ENCODE measurements around the gene ADAMTS19. TPM values are rescaled to one million over a fixed set of nuclear protein-coding genes. Genes with fewer than 3 reads are reported as not detected.

The ADAMTS19 gene
- total and polyA plus RNA-seq, 2 of the 8 experiments (the other 6 are each of a cell fraction or from before 2014, with no cell fraction given), result 17.3 to 28.8 TPM

- FAIRE-seq, result no peak
- 93% methylated on average over 4 of the region's 4 CpGs; no CpG with 5 or more reads in 1 of the 2 experiments for WGBS, 2 experiments (ENCODE audit: extremely low coverage in 1 of 2, insufficient coverage in 1 of 2, insufficient read length in 1 of 2, insufficient replicate concordance in 2 of 2, low coverage in 1 of 2, low lambda C conversion rate in 2 of 2, missing lambda C conversion rate in 1 of 2)
- POLR2A ChIA-PET (ENCODE audit: partially characterized antibody), result no interaction called here
Measured at GRCh38 chr5:129745997-129746396, 285.9 kb downstream of the ADAMTS19 start.

More at GRCh38 chr5:129745997-129746396, 285.9 kb downstream of the ADAMTS19 start:
- H2BK120ac ChIP-seq (replicated peaks; ENCODE audit: low read depth, low read length), result no peak overlapping the region
- H3K4me1 ChIP-seq (replicated peaks in 1 of 4; ENCODE audit: control insufficient read depth in 3 of 4, insufficient read depth in 4 of 4, low read length in 3 of 4), result peaks cover 0 to 3% (median 0%) of the 10 kb centered on the region in 4 experiments; a peak in 2 of 7 replicates
- H3K4me2 ChIP-seq (ENCODE audit: insufficient read depth in 1 of 2, low read depth in 2 of 2, low read length in 2 of 2), result no peak overlapping the region
- no peaks in the 10 kb centered on the region for H3K23me2 ChIP-seq (ENCODE audit: low read depth, low read length)
- H3K4me3 ChIP-seq (ENCODE audit: extremely low read depth in 1 of 4, insufficient read depth in 2 of 4, low read depth in 3 of 4, low read length in 4 of 4), result no peak overlapping the region
- no peak overlapping the region for H3K4ac ChIP-seq (replicated peaks; ENCODE audit: insufficient read length, low read depth, low read length)
- H3K14ac ChIP-seq (ENCODE audit: insufficient read length), result no peak overlapping the region
- H2BK20ac ChIP-seq (ENCODE audit: low read length), result no peak overlapping the region
- DNase-seq (ENCODE audit: low read depth in 1 of 2, low spot score in 2 of 2), result no peak
- H4K91ac ChIP-seq (replicated peaks; ENCODE audit: insufficient read length, low read length), result no peak overlapping the region
- no peaks in the 10 kb centered on the region for H3K27me3 ChIP-seq (replicated peaks in 1 of 4; ENCODE audit: control insufficient read depth in 3 of 4, extremely low read depth in 1 of 4, insufficient read depth in 3 of 4, low read length in 3 of 4)
- no peaks in the 10 kb centered on the region for H3K9me3 ChIP-seq (ENCODE audit: insufficient read depth in 2 of 2, low read depth in 1 of 2, low read length in 1 of 2)
- H3K23ac ChIP-seq (ENCODE audit: insufficient read length), result no peak overlapping the region
- H3K18ac ChIP-seq (ENCODE audit: extremely low read depth, low read length), result no peak overlapping the region
- no peaks in the 10 kb centered on the region for H3K36me3 ChIP-seq (ENCODE audit: control insufficient read depth in 2 of 4, insufficient read depth in 4 of 4, low read length in 3 of 4)
- no peak overlapping the region for H2BK5ac ChIP-seq (ENCODE audit: low read depth, low read length)
- TF ChIP-seq CEBPB (IDR thresholded peaks at IDR 0.05; ENCODE audit: low read depth, low read length) (peak; percentile 79), USF2 (IDR thresholded peaks at IDR 0.05; ENCODE audit: low read length) (no peak)
- no peaks in the 10 kb centered on the region for H4K20me1 ChIP-seq (replicated peaks in 1 of 2; ENCODE audit: control insufficient read depth in 1 of 2, insufficient read depth in 2 of 2, low read length in 2 of 2)
- no peak overlapping the region for H3K56ac ChIP-seq (replicated peaks; ENCODE audit: insufficient read length, low read depth, low read length)
- CTCF ChIA-PET (ENCODE audit: partially characterized antibody), result no interaction called here
- no peak overlapping the region for H2BK12ac ChIP-seq (ENCODE audit: low read depth, low read length)
- H2AK5ac ChIP-seq (ENCODE audit: low read depth, low read length), result no peak overlapping the region
- no peaks in the 10 kb centered on the region for H3K79me1 ChIP-seq (ENCODE audit: low read depth, low read length)
- H3K9ac ChIP-seq (replicated peaks in 1 of 4; ENCODE audit: extremely low read depth in 1 of 4, low read depth in 3 of 4, low read length in 3 of 4), result no peak overlapping the region
- H4K5ac ChIP-seq (ENCODE audit: insufficient read length, low read depth, low read length), result no peak overlapping the region
- H2AFZ ChIP-seq (ENCODE audit: low read length), result no peak overlapping the region
- H3K79me2 ChIP-seq (ENCODE audit: control insufficient read depth in 1 of 2, insufficient read depth in 2 of 2, low read length in 2 of 2), result no peaks in the 10 kb centered on the region
- H4K8ac ChIP-seq (ENCODE audit: extremely low read depth, insufficient read depth, low read length), result no peak overlapping the region
- H2BK15ac ChIP-seq (ENCODE audit: low read length), result no peak overlapping the region
- no peak overlapping the region for H3K27ac ChIP-seq (ENCODE audit: low read depth, low read length)
